Large intestine (tissue), 3 donors: ENCODE measurements around the gene OR52I2. TPM values are rescaled to one million over a fixed set of nuclear protein-coding genes. Genes with fewer than 3 reads are reported as not detected.

Source experiments
- DNase-seq, 2 donors: peaks; one replicate each; pipeline versions ENCODE4 v3.0.0 to v3.0.0-alpha.2; 2013
- H3K27ac ChIP-seq: one replicate; pipeline ENCODE4 v1.5.1; 2013; ENCODE audit warnings: low read length
- H3K27me3 ChIP-seq: 2 replicates; pipeline ENCODE4 v1.6.1; 2013; ENCODE audit warnings: low read length; ENCODE audit not compliant: control insufficient read depth, insufficient read depth
- H3K36me3 ChIP-seq: 2 replicates; pipeline ENCODE4 v1.6.1; 2013; ENCODE audit warnings: low read length; ENCODE audit not compliant: control insufficient read depth, insufficient read depth
- H3K4me1 ChIP-seq: one replicate; pipeline ENCODE4 v1.6.1; 2013; ENCODE audit warnings: low read length; ENCODE audit not compliant: control insufficient read depth, insufficient read depth
- H3K4me3 ChIP-seq: one replicate; pipeline ENCODE4 v1.5.1; 2013; ENCODE audit warnings: low read length
- H3K9me3 ChIP-seq: one replicate; pipeline ENCODE4 v1.6.1; 2013; ENCODE audit warnings: mild to moderate bottlenecking, low read depth, low read length, moderate library complexity; ENCODE audit not compliant: control insufficient read depth
- WGBS: methylation state at CpG from one replicate; pipeline ENCODE4 v1.1.5; 2013; ENCODE audit warnings: low lambda C conversion rate; ENCODE audit not compliant: insufficient coverage; 5-methylcytosine and 5-hydroxymethylcytosine counted together
- polyA plus RNA-seq: library from polyadenylated mRNA; unstranded; fragments of 120-200 nt; gene quantifications from one replicate; pipeline ENCODE4 v1.2.1, GENCODE V29; 2013

OR52I2 gene
- polyA plus RNA-seq, 1 donor = 0.03 TPM

DNA sequence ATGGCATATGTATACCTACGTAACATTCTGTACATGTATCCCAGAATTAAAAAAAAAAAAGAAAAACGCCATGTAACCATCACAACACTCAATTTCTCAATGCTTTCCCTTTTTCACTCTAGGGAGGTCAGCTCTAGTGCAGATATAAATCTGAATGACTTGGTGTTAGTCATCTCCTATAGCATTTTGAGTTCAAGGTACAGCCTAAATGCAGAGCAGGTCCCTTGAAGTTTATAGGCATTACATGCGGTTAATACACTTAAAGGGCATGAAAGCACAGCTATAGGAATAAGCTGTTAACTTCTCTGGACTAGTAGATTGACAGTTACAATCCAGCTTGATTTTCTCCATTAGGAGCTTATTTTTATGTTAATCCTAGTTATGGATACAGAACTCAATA, 16.2 kb upstream of the OR52I2 start:
- no peak overlapping the region for H3K4me3 ChIP-seq
- peak in 1 of 2 donors; percentile 19 for DNase-seq

DNA sequence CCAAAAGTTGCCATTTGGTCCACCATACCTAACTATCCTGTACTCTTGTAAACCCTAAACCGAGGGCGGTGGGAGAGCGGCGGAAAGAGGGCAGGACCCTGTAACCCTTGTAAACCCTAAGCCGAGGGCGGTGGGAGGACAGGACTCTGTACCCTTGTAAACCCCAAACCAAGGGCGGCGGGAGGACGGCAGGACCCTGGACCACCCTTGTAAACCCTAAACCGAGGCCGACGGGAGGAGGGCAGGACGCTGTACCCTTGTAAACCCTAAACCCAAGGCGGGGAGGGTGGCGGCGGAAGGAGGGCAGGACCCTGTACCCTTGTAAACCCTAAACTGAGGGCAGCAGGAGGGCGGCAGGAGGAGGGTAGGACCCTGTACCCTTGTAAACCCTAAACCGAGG, 12.5 kb upstream of the OR52I2 start:
- DNase-seq = no peak
- H3K9me3 ChIP-seq = no peaks in the 10 kb centered on the region
- WGBS = no CpG with 5 or more reads among the region's 18 CpGs

More for the DNA sequence above, 16.2 kb upstream of the OR52I2 start:
- WGBS = no CpG with 5 or more reads among the region's 3 CpGs
- Histone ChIP-seq H3K4me1 (peaks cover under 1% of the 10 kb centered on the region), H3K36me3 (no peaks in the 10 kb centered on the region), H3K9me3 (peaks cover 2% of the 10 kb centered on the region), H3K27ac (no peak overlapping the region), H3K27me3 (no peaks in the 10 kb centered on the region)

DNA sequence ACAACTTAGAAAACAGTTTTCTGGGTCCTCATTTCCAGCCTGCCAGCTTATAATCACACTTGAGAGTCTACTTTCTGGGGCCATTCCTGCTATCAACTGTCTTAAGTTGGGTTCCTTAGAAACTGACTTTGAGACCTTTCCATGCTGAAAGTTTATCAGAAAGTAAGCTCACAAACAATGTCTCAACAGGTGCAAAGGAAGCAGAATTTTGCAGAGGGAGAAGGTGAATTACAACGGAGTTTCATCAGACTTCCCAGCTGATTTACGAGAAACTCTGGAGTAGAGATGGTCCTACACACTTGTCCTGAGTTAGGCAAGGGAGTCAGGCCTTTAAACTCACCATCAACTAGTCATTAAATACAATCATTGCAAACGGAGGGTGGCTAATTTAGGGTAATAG, 4.7 kb upstream of the OR52I2 start:
- no peak for DNase-seq
- H3K27me3 ChIP-seq = no peaks in the 10 kb centered on the region
- 40% methylated on average over 1 of the region's 3 CpGs for WGBS
- H3K27ac ChIP-seq = no peak overlapping the region
- no peak overlapping the region for H3K4me3 ChIP-seq
- H3K9me3 ChIP-seq = no peaks in the 10 kb centered on the region
- no peaks in the 10 kb centered on the region for H3K4me1 ChIP-seq
- H3K36me3 ChIP-seq = no peaks in the 10 kb centered on the region

More for the DNA sequence above, 12.5 kb upstream of the OR52I2 start:
- H3K4me3 ChIP-seq = no peak overlapping the region
- H3K27ac ChIP-seq = no peak overlapping the region
- no peaks in the 10 kb centered on the region for H3K4me1 ChIP-seq
- no peaks in the 10 kb centered on the region for H3K27me3 ChIP-seq
- H3K36me3 ChIP-seq = no peaks in the 10 kb centered on the region

DNA sequence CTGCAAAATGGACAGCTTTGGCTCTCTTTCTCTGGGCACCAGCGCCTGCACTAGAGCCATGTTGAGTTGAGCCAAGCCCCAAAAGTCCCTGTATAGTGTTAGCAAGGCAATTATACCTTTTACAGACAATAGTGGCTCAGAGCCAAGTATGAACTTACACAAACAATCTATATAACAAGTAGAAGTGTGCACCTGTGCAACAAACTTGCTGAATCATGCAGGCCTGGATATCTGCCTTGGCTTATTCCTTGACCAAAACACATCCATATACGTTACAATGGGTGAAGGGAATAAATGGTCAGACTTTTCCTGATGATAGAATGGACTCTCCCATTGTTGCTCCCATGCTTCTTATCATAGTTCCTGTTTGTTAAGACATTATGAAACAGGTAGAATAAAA, 3.8 kb upstream of the OR52I2 start:
- no CpG with 5 or more reads among the region's 2 CpGs for WGBS
- H3K36me3 ChIP-seq = no peaks in the 10 kb centered on the region

DNA sequence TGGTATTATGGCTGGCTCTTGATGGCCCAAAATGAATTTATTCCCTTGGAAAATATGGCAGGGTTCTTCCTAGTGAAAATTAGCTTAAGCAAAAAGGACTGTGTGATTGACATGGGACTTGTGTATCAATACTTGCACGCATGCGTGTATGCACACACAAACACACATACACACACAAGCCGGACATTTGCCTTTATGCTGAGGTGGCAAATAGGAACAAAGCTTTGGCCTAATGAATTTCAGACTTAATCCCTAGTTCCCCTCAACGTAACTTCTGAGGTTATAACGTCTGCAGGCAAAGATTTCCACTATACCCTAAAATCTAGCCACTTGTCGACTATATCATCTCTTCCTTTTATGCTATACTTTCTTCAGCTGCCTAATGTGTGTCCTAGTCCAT, 2.9 kb upstream of the OR52I2 start:
- no peak for DNase-seq
- Histone ChIP-seq H3K4me1 (no peaks in the 10 kb centered on the region), H3K9me3 (no peaks in the 10 kb centered on the region), H3K36me3 (no peaks in the 10 kb centered on the region), H3K27ac (no peak overlapping the region), H3K4me3 (no peak overlapping the region), H3K27me3 (no peaks in the 10 kb centered on the region)
- WGBS = 100% methylated on average over 1 of the region's 6 CpGs

More for the DNA sequence above, 3.8 kb upstream of the OR52I2 start:
- H3K27me3 ChIP-seq = no peaks in the 10 kb centered on the region
- DNase-seq = no peak
- H3K4me3 ChIP-seq = no peak overlapping the region
- H3K27ac ChIP-seq = no peak overlapping the region
- no peaks in the 10 kb centered on the region for H3K4me1 ChIP-seq
- H3K9me3 ChIP-seq = no peaks in the 10 kb centered on the region

DNA sequence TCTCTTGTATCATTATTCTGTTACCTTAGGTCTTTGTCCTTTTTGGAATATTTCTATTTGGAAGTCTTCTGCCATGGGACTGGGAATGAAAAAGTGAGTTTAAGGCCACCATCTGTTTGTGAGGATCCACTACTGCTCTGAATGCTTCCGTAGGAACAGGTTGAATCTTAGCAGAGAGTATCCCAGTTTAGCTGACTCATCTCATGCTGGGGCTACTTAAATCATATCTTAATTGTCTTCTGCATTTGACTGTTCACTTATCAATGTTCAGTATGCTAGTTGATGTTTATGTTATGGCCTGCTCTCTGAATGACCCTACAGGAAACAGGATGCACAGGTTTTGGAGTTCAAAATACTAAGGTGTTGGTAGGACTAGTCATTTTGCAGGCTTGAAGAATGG, 1.4 kb upstream of the OR52I2 start:
- Histone ChIP-seq H3K27me3 (no peaks in the 10 kb centered on the region), H3K4me3 (no peak overlapping the region), H3K4me1 (no peaks in the 10 kb centered on the region), H3K9me3 (no peaks in the 10 kb centered on the region), H3K36me3 (no peaks in the 10 kb centered on the region), H3K27ac (no peak overlapping the region)
- 80% methylated on average over 1 of the region's 1 CpG for WGBS
- no peak for DNase-seq

DNA sequence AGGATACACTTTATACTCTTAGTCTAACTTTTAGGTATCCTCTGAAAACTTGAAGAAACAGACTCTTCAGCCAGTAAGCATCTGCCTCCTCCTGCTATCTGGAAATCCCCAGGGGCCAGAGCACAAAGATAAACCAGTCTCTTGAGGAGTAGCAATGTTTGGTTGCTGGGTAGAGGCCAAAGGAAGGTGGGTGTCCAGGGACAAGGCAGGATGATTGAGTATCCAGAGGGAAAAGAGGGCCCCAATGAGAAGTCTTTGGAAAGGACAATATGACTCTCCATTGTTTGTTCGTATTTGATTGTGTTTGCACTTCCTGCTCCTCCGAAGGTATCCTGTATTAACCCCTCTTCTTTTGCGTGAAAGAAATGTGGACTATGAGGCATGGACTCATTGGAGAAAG, 7.5 kb downstream of the OR52I2 start:
- Histone ChIP-seq H3K27me3 (no peaks in the 10 kb centered on the region), H3K36me3 (no peaks in the 10 kb centered on the region), H3K9me3 (no peaks in the 10 kb centered on the region), H3K4me1 (no peaks in the 10 kb centered on the region), H3K4me3 (no peak overlapping the region), H3K27ac (no peak overlapping the region)
- no peak for DNase-seq
- WGBS = 33% methylated on average over 1 of the region's 3 CpGs

DNA sequence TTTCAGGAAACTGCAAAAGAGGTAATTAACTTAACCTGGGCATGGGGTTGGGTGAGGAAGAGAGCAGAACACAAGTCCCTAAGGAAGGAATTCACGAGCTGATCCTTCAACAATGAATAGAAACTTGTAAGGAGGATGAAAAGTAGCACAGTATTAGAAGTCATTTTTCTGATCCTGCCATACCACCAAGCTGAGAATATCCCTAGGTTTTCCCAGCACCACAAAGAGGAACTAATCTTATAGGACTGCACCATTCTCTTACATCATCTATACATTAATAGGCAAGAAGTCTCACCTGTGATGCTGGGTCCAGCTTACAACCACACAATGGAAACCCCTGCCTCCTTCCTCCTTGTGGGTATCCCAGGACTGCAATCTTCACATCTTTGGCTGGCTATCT, 12.2 kb downstream of the OR52I2 start, which contains the start of gene OR52I1:
OR52I1 (plus strand) TSS at position 301 of the 400 bp plus-strand sequence; CDS start at position 301, 0 bp downstream.
- Histone ChIP-seq H3K4me3 (no peak within 1 kb of the TSS), H3K9me3 (no peaks in the 10 kb centered on the region), H3K36me3 (peaks cover 9% of the 10 kb centered on the region), H3K27ac (no peak within 1 kb of the TSS), H3K4me1 (no peaks in the 10 kb centered on the region), H3K27me3 (no peaks in the 10 kb centered on the region)
- WGBS = no CpG with 5 or more reads among the region's 1 CpG
- DNase-seq = no peak

DNA sequence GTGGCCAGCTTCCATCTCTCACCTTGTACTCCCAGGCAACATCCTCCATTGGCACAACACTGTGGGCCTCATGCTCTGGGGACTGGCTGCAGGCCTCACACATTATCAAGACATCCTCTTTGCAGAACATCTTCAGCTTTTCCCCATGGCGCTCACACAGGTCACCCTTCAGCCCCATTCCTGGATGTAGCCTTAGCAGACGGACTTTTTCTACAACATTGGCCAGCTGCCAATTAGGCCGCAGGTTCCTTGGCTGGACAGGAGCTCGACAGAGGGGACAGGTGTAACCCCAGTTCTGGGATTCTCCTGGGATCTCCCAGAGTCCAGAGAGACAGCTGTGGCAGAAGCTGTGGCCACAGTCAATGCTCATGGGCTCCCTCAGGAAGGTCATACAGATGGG, 23.5 kb downstream of the OR52I2 start:
- Histone ChIP-seq H3K27me3 (no peaks in the 10 kb centered on the region), H3K36me3 (peaks cover 39% of the 10 kb centered on the region)

DNA sequence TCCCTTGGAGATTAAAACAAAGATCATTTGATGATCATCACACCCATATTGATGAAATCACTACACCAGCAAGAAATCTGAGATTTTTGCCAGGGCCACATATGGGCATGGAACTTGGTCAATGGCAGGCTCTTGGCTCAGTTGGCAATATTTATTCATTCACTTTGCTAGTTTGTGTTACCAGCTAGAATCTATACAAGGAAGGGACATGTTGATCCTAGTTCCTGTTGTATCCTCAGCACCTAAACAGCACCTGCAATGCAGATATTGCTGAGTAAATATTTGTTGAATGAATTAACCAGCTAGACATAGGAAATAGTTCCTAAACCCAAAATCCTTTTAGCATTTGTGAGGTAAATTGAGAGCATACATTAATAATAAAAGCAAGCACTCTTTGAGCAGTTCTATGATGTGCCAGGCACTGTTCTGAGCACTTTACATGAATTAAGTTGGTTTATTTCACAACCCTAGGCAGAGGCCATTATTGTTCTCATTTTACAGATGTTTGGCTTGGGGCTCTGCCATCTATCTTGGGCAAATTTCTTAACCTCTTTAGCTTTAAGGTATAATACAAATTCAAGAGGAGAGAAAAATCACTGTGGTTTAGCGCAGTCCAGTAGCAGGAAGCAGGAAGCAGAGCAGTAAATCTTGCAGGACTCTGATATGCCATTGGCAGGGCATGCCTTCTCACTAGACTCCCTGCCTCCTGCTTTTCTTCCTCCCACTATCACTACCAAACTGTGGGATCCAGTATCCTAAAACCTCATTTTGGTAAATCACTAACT, 24.9 kb downstream of the OR52I2 start:
- peaks cover 26% of the 10 kb centered on the region for H3K36me3 ChIP-seq
- H3K27ac ChIP-seq = no peak overlapping the region
- H3K9me3 ChIP-seq = no peaks in the 10 kb centered on the region
- H3K4me3 ChIP-seq = no peak overlapping the region
- DNase-seq = no peak
- no peaks in the 10 kb centered on the region for H3K27me3 ChIP-seq
- WGBS = no CpG with 5 or more reads among the region's 1 CpG
- H3K4me1 ChIP-seq = peaks cover 10% of the 10 kb centered on the region

More for the DNA sequence above, 23.5 kb downstream of the OR52I2 start:
- no CpG with 5 or more reads among the region's 4 CpGs for WGBS
- H3K4me1 ChIP-seq = peaks cover 10% of the 10 kb centered on the region
- no peak overlapping the region for H3K27ac ChIP-seq
- H3K4me3 ChIP-seq = no peak overlapping the region
- no peaks in the 10 kb centered on the region for H3K9me3 ChIP-seq
- DNase-seq = no peak

DNA sequence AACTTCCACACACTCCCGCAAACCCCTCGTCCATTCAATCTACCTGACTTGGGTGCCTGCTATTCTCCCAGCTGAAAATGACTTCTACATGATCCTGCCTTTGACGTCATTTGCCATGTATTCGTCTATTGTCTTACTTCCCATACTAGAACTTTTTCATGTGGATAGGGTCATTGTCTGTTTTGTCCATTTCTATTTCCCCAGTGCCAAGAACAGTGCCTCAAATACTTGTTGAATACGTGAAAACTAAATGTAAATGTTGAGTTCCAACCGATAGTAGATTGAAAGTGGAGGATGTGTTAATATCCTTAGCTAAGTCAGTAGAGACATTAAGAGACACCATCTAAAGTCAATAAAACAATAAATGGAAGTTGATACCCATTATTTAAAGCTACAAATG, 25.6 kb downstream of the OR52I2 start:
- Histone ChIP-seq H3K4me3 (peak overlapping the region; percentile 79), H3K36me3 (peaks cover 19% of the 10 kb centered on the region), H3K27ac (no peak overlapping the region), H3K4me1 (peaks cover 10% of the 10 kb centered on the region), H3K27me3 (no peaks in the 10 kb centered on the region), H3K9me3 (no peaks in the 10 kb centered on the region)
- peak in 1 of 2 donors; percentile 42 for DNase-seq
- 39% methylated on average over 4 of the region's 6 CpGs for WGBS
